Spleen (tissue), 7 donors: ENCODE data around the gene HESX1.

Experiments used
- CTCF ChIP-seq, 11 experiments: fragments of 200-600 bp in 7 of 11; fragments of 450-650 bp in 4 of 11; sonication (generic) in 4 of 11; IDR thresholded peaks in 8 of 11; conservative IDR thresholded peaks in 3 of 11; 1 replicate in 7 of 11; 2 replicates in 4 of 11; pipeline versions ENCODE4 v1.4.0 to v1.8.0; 2016 to 2021; ENCODE audit warnings: antibody characterized with exemption in 11 of 11, inconsistent platforms in 4 of 11, mild to moderate bottlenecking in 1 of 11
- POLR2A ChIP-seq, 3 donors: fragments of 450-650 bp; IDR thresholded peaks; one replicate each; pipeline ENCODE4 v1.5.1; 2017; ENCODE audit warnings: antibody characterized with exemption in 3 of 3, mild to moderate bottlenecking in 1 of 3
- donor health status: DM: no; HTN: no; CAD: no; lungs with moderate emphysema.
- donor health status: DM: no; HTN: no; CAD: no.
- donor health status: DM: no; HTN: no; CAD: no.

GRCh38 chr3:57199895-57200297 lies at the start of gene HESX1:
- no peak for TF ChIP-seq POLR2A (IDR thresholded peaks at IDR 0.05)
- TF ChIP-seq CTCF (IDR thresholded peaks at IDR 0.05 in 8 of 11, conservative IDR thresholded peaks at IDR 0.05 in 3 of 11), result no peak
